Caki2 (cell line): Measurements from ENCODE around the gene CDHR4. TPM values are rescaled to one million over a fixed set of nuclear protein-coding genes. Genes with fewer than 3 reads are reported as not detected.
"Not testable (repeated sequence)": the region's sequence is repeated elsewhere in the genome, so short reads cannot be mapped to it uniquely, and the experiment has no call there.

Source experiments
- DNase-seq: peaks from one replicate; pipeline ENCODE4 v3.0.0-alpha.2; 2015; ENCODE audit warnings: low read depth
- in situ Hi-C: cut with HindIII; loops from 2 replicates; pipeline ENCODE4 v1.10.0; 2016; ENCODE audit warnings: low sequenced_read_pairs, low pct_unique_long_range_greater_than_20kb, mixed read lengths
- total RNA-seq: library from RNA; depleted of rRNA; stranded (reverse); fragments of >200 nt; shearing (Covaris generic); gene quantifications from 2 replicates; pipeline ENCODE4 v1.2.3, GENCODE V29; 2014; ENCODE audit warnings: low replicate concordance; rRNA removed

Gene CDHR4
- total RNA-seq, 1 experiment from 2014 or later, result not detected

GRCh38 chr3:49759226-49759625 is 40.4 kb downstream of the CDHR4 start:
- no peak for DNase-seq
- in situ Hi-C loops, result no loop called here

- in situ Hi-C loops, result no loop called here
- no peak for DNase-seq
These were observed 42.5 kb downstream of the CDHR4 start for GRCh38 chr3:49757197-49757596.

GRCh38 chr3:49756036-49756435 is 43.6 kb downstream of the CDHR4 start:
- no peak for DNase-seq
- in situ Hi-C loops, result no loop called here

- no peak for DNase-seq
- in situ Hi-C loops, result no loop called here
These were observed 45.1 kb downstream of the CDHR4 start for GRCh38 chr3:49754536-49754935.

- DNase-seq, result no peak
- in situ Hi-C loops, result no loop called here
These were observed 48.2 kb downstream of the CDHR4 start for GRCh38 chr3:49751501-49751900.

GRCh38 chr3:49750056-49750455 is 49.6 kb downstream of the CDHR4 start:
- in situ Hi-C loops, result no loop called here
- no peak for DNase-seq

GRCh38 chr3:49748874-49749273 is 50.8 kb downstream of the CDHR4 start:
- in situ Hi-C loops, DNase-seq: not testable (repeated sequence)

- peak; percentile 54 for DNase-seq
- in situ Hi-C loops, result no loop called here
These were observed 51.7 kb downstream of the CDHR4 start for GRCh38 chr3:49747792-49748480.

- no peak for DNase-seq
- in situ Hi-C loops, result no loop called here
These were observed 53.7 kb downstream of the CDHR4 start for GRCh38 chr3:49745986-49746385.

Other genes starting within 250 kb of the CDHR4 start
- 0.03 TPM in 1 of 2 replicates, not detected in the other for gene BSN, start 245.4 kb downstream of the CDHR4 start, total RNA-seq
- 122 and 164 TPM in 2 replicates for gene APEH, start 125.5 kb downstream of the CDHR4 start, total RNA-seq
- 1.7 TPM in 2 replicates for gene MST1, start 110.4 kb downstream of the CDHR4 start, total RNA-seq
- gene RNF123, start 110.3 kb downstream of the CDHR4 start, total RNA-seq, result 14.3 and 14.6 TPM in 2 replicates
- gene AMIGO3, start 80.2 kb downstream of the CDHR4 start, total RNA-seq, result not detected in 2 replicates
- 32.1 and 35.9 TPM in 2 replicates for gene GMPPB, start 75.9 kb downstream of the CDHR4 start, total RNA-seq
- gene IP6K1, start 13.3 kb downstream of the CDHR4 start, total RNA-seq, result 20.3 and 23.7 TPM in 2 replicates
- 0.81 TPM in 1 of 2 replicates, not detected in the other for gene INKA1, start 3.4 kb upstream of the CDHR4 start, total RNA-seq
- 5.3 and 19.6 TPM in 2 replicates for gene UBA7, start 14.1 kb upstream of the CDHR4 start, total RNA-seq
- gene TRAIP, start 56.7 kb upstream of the CDHR4 start, total RNA-seq, result 7.0 and 16.5 TPM in 2 replicates
- gene CAMKV, start 70.0 kb upstream of the CDHR4 start, total RNA-seq, result not detected in 2 replicates
- not detected in 2 replicates for gene MST1R, start 104.0 kb upstream of the CDHR4 start, total RNA-seq
- 5.6 and 20.9 TPM in 2 replicates for gene MON1A, start 129.9 kb upstream of the CDHR4 start, total RNA-seq
- gene RBM6, start 140.3 kb upstream of the CDHR4 start, total RNA-seq, result 7.1 and 9.6 TPM in 2 replicates